GM12864 (cell line): Measurements from ENCODE around the gene LPAR1.

Experiments used
- DNase-seq: peaks from one replicate; pipeline ENCODE4 v3.0.0-alpha.2; 2011; ENCODE audit warnings: low read depth
- H3K4me3 ChIP-seq: 2 replicates; pipeline ENCODE4 v1.5.1; 2011; ENCODE audit warnings: mild to moderate bottlenecking, low read depth, low read length, control low read depth
- CTCF ChIP-seq: IDR thresholded peaks from 2 replicates; pipeline ENCODE4 v1.5.1; 2011; ENCODE audit warnings: low read depth, mild to moderate bottlenecking, moderate library complexity, low read length, control low read depth, inconsistent platforms; ENCODE audit errors: missing control alignments

LPAR1 gene

GRCh38 chr9:110847671-110848070 lies 190.6 kb downstream of the LPAR1 start:
- DNase-seq: no peak
- TF ChIP-seq CTCF: no peak
- no peak overlapping the region for H3K4me3 ChIP-seq

DNA sequence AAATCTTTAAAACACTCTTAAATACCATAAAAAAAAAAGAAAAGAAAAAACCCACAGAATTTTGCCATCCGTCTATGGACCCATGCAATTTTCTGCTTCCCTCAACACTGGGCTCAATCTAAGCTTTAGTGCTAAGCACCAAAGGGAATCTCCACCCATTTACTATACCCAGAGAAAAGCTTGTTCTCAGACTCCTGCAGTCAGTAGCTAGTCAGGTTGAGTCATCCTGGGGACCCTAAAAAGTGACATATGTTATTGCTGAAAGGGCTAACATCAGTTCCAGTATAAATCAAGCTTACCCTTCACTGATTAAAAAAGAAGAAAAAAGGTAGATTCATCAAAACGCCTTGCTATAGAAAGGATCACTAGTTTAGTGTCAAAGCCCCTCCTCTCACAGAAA lies 192.1 kb downstream of the LPAR1 start:
- TF ChIP-seq CTCF: no peak
- DNase-seq: no peak
- no peak overlapping the region for H3K4me3 ChIP-seq

DNA sequence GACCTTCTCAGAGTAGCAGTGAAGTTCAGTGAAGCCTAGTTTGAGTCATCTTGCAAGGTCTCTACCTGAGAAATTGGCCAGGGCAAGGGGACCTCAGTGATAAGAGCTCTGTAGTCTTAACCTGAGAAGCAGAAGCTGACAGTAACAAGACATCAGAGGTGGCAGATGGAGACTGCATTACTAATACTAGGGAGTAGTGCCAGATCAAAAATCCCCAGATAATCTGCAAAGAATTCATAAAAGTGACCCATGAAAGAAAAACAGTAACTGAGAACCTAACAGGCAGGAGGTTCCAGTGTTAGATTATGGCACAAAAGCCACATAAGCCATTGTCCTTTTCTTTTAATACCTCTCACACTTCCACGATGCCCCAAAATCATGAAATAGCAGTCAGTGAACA lies 194.1 kb downstream of the LPAR1 start:
- H3K4me3 ChIP-seq: no peak overlapping the region
- no peak for TF ChIP-seq CTCF
- no peak for DNase-seq

DNA sequence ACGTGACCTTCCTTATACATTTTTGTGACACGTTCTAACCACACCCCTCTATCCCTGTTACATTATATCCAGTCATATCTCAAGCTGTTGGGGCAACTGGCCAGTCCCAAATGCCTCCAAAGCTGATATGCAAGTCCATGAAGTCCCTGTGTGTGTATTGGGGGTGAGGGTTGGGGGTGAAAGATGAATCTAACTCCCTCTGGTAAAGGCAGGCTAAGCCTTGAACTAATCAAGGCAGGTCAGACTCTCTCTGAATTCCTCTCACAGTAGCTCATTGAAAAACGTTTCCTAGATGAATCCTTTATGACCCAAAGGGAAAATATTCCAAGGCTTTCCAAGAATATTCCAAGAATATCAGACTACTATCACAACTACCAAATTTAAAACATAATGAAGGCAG lies 195.3 kb downstream of the LPAR1 start:
- no peak for TF ChIP-seq CTCF
- no peak for DNase-seq

DNA sequence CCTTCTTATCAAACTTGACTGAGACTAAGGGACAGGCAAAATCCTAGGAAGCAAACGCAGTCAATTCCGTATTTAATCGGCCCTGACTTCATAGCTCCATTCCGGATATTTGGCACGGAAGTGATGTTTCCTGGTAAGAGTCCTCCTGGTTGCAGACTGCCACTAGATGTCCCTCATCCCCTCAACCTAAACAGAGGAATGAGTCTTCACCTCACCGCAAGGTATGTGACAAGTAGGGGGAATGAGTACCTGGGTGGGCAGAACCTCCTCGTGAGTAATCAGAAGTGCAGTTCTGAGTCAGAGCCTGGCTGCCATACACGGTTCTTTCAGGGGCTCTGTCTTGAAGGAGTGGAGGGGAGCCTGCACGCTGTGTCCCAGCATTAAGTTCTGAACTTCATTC lies 196.1 kb downstream of the LPAR1 start:
- peak; percentile 22 for DNase-seq

More for the DNA sequence above, 195.3 kb downstream of the LPAR1 start:
- H3K4me3 ChIP-seq: no peak overlapping the region

GRCh38 chr9:110837401-110838005 lies 200.8 kb downstream of the LPAR1 start:
- no peak for TF ChIP-seq CTCF
- DNase-seq: no peak
- H3K4me3 ChIP-seq: no peak overlapping the region

More for the DNA sequence above, 196.1 kb downstream of the LPAR1 start:
- no peak overlapping the region for H3K4me3 ChIP-seq
- TF ChIP-seq CTCF: peak; percentile 4

DNA sequence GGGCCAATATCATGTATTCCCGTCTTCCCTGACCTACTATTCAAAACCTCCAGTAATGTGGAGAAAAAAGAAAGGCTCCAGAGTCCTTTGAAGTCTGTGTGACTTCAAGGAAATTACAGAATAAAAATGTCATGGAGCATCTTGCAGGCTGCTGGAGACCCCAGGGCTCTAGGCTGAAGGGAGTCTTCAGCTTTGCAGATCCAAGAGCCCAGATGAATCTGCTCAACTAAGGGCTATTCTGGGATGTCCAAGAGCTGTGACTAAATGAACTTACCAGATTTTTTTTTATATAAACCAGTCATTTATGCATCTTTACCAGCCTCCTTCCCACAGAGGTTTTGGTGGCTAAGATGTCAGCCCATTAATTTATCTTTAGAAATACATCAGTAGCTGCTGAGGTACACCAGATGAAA lies 202.4 kb downstream of the LPAR1 start:
- no peak for TF ChIP-seq CTCF
- no peak for DNase-seq
- H3K4me3 ChIP-seq: no peak overlapping the region
